A549 (cell line): Measurements from ENCODE around the gene DUOX2. TPM values are rescaled to one million over a fixed set of nuclear protein-coding genes. Genes with fewer than 3 reads are reported as not detected.

Experiments
- ATAC-seq, 2 experiments: fragments of 200-7000 bp in 1 of 2; fragments of >200 bp in 1 of 2; cut with Nextera tagmentation in 1 of 2; cut with Tn5 transposase in 1 of 2; 3 replicates each; pipeline versions ENCODE4 v1.8.0 to v1.9.1; 2018 to 2020; ENCODE audit warnings: mild to moderate bottlenecking in 1 of 2, moderate library complexity in 1 of 2
- CTCF ChIA-PET: fragments of 300-600 bp; sonication (Branson Sonifier 250); formaldehyde crosslinking; extraction: SDS; loops from one replicate; lab custom pipeline; 2021; ENCODE audit warnings: antibody characterized with exemption, inconsistent platforms; lab: Yijun Ruan, JAX
- POLR2A ChIA-PET: fragments of 350-600 bp; formaldehyde crosslinking; extraction: SDS; loops from one replicate; lab custom pipeline; 2021; ENCODE audit warnings: antibody characterized with exemption, inconsistent platforms; lab: Yijun Ruan, JAX
- DNase-seq, 2 experiments: peaks; one replicate each; pipeline versions ENCODE4 v3.0.0 to v3.0.0-alpha.2; 2011 to 2016; ENCODE audit warnings: low read depth in 1 of 2, low spot score in 1 of 2
- FAIRE-seq: peaks from 2 replicates; lab custom pipeline; 2011; peaks lifted over from hg19 to GRCh38; lab: Jason Lieb, UNC
- H3K27ac ChIP-seq, 2 experiments: fragments of >200 bp; sonication (Bioruptor Twin); formaldehyde crosslinking; 3 replicates each; pipeline ENCODE4 v1.5.1; 2016 to 2017
- H3K4me1 ChIP-seq: fragments of >200 bp; sonication (Bioruptor Twin); formaldehyde crosslinking; 3 replicates; pipeline ENCODE4 v1.6.1; 2016
- H3K4me2 ChIP-seq: fragments of >200 bp; sonication (Bioruptor Twin); formaldehyde crosslinking; 3 replicates; pipeline ENCODE4 v1.6.1; 2016
- H3K4me3 ChIP-seq: fragments of >200 bp; sonication (Bioruptor Twin); formaldehyde crosslinking; 3 replicates; pipeline ENCODE4 v1.5.1; 2016
- H3K9me3 ChIP-seq: fragments of >200 bp; sonication (Bioruptor Twin); formaldehyde crosslinking; 3 replicates; pipeline ENCODE4 v1.6.1; 2016
- CBX2 ChIP-seq: fragments of 200-600 bp; sonication (generic); IDR thresholded peaks from 2 replicates; pipeline ENCODE4 v1.6.1; 2016; ENCODE audit warnings: low read depth, mild to moderate bottlenecking, borderline replicate concordance
- CBX8 ChIP-seq: fragments of 200-600 bp; sonication (generic); IDR thresholded peaks from 2 replicates; pipeline ENCODE4 v1.6.1; 2016
- CHD2 ChIP-seq: fragments of 150-350 bp; IDR thresholded peaks from 2 replicates; pipeline ENCODE4 v1.6.1; 2014; ENCODE audit warnings: low read length; ENCODE audit not compliant: partially characterized antibody
- CTCF ChIP-seq: fragments of >200 bp; sonication (Bioruptor Twin); formaldehyde crosslinking; IDR thresholded peaks from 3 replicates; pipeline ENCODE4 v1.5.1; 2016
- EHF ChIP-seq: fragments of 250-450 bp; sonication (Bioruptor Pico); IDR thresholded peaks from 2 replicates; pipeline ENCODE4 v1.5.0; 2020; ENCODE audit warnings: mild to moderate bottlenecking
- EP300 ChIP-seq, 2 experiments: fragments of >200 bp; sonication (Bioruptor Twin); formaldehyde crosslinking; IDR thresholded peaks; 2 replicates in 1 of 2; 3 replicates in 1 of 2; pipeline ENCODE4 v1.6.1; 2016 to 2017
- FOSL2 ChIP-seq, 2 experiments: fragments of 450-650 bp in 1 of 2; fragments of >200 bp in 1 of 2; sonication (Bioruptor Twin) in 1 of 2; formaldehyde crosslinking; IDR thresholded peaks; 2 replicates each; pipeline versions ENCODE4 v1.5.0 to v1.6.1; 2016 to 2020; ENCODE audit warnings: mild to moderate bottlenecking in 1 of 2, moderate library complexity in 1 of 2
- FOXS1 ChIP-seq: fragments of 250-450 bp; sonication (Bioruptor Pico); IDR thresholded peaks from 2 replicates; pipeline ENCODE4 v1.5.0; 2020; ENCODE audit warnings: mild to moderate bottlenecking, moderate library complexity
- GATA3 ChIP-seq: IDR thresholded peaks from 2 replicates; pipeline ENCODE4 v1.6.1; 2012; ENCODE audit warnings: borderline replicate concordance
- HOXB13 ChIP-seq: fragments of 250-450 bp; sonication (Bioruptor Pico); IDR thresholded peaks from 2 replicates; pipeline ENCODE4 v1.5.0; 2020; ENCODE audit warnings: low read depth, mild to moderate bottlenecking, moderate library complexity
- HOXB5 ChIP-seq: fragments of 250-450 bp; sonication (Bioruptor Pico); IDR thresholded peaks from 2 replicates; pipeline ENCODE4 v1.5.0; 2020; ENCODE audit warnings: mild to moderate bottlenecking, moderate library complexity
- JUN ChIP-seq, 2 experiments: fragments of >200 bp; sonication (Bioruptor Twin); formaldehyde crosslinking; IDR thresholded peaks; 2 replicates in 1 of 2; 3 replicates in 1 of 2; pipeline ENCODE4 v1.6.1; 2016 to 2017
- JUNB ChIP-seq: fragments of >200 bp; sonication (Bioruptor Twin); formaldehyde crosslinking; IDR thresholded peaks from 2 replicates; pipeline ENCODE4 v1.6.1; 2016
- MAZ ChIP-seq: fragments of 150-350 bp; IDR thresholded peaks from 2 replicates; pipeline ENCODE4 v1.6.1; 2014; ENCODE audit warnings: antibody characterized with exemption, low read depth, low read length, borderline replicate concordance
- NPAS2 ChIP-seq: fragments of 250-450 bp; sonication (Bioruptor Pico); IDR thresholded peaks from 2 replicates; pipeline ENCODE4 v1.8.0; 2022; ENCODE audit warnings: mild to moderate bottlenecking, moderate library complexity, borderline replicate concordance
- RAD21 ChIP-seq, 2 experiments: fragments of >200 bp in 1 of 2; sonication (Bioruptor Twin) in 1 of 2; formaldehyde crosslinking in 1 of 2; IDR thresholded peaks in 1 of 2; conservative IDR thresholded peaks in 1 of 2; 2 replicates in 1 of 2; 3 replicates in 1 of 2; pipeline ENCODE4 v1.6.1; 2012 to 2018; ENCODE audit warnings: inconsistent platforms in 1 of 2
- WGBS: methylation state at CpG from one replicate; pipeline ENCODE4 v1.1.6; 2017; ENCODE audit errors: missing lambda C conversion rate; 5-methylcytosine and 5-hydroxymethylcytosine counted together
- polyA plus RNA-seq, 4 experiments: library from polyadenylated mRNA; depleted of rRNA in 3 of 4; stranded (reverse); fragments of >200 nt; fragmentation: RNase III in 1 of 4; extraction: RNeasy Plus Mini Kit Qiagen cat#74134 plus additional on column Dnase treatment in 1 of 4; gene quantifications; 2 replicates in 3 of 4; 3 replicates in 1 of 4; pipeline ENCODE4 v1.2.3, GENCODE V29; 2011 to 2017
- TF ChIP-seq, protein P1 (sequence below): fragments of 250-450 bp; sonication (Bioruptor Pico); IDR thresholded peaks from 2 replicates; pipeline ENCODE4 v1.5.0; 2020; ENCODE audit warnings: low read depth, mild to moderate bottlenecking, moderate library complexity
- TF ChIP-seq, protein P2 (sequence below): fragments of 250-450 bp; sonication (Bioruptor Pico); IDR thresholded peaks from 2 replicates; pipeline ENCODE4 v1.5.0; 2021; ENCODE audit warnings: mild to moderate bottlenecking, moderate library complexity, borderline replicate concordance
- TF ChIP-seq, protein P3 (sequence below): IDR thresholded peaks from 2 replicates; pipeline ENCODE4 v1.6.1; 2012; ENCODE audit warnings: low read depth, borderline replicate concordance

Gene DUOX2
- polyA plus RNA-seq, 2 of the 4 experiments (the other 2 are of a cell fraction): 0.05 to 0.06 TPM

DNA sequence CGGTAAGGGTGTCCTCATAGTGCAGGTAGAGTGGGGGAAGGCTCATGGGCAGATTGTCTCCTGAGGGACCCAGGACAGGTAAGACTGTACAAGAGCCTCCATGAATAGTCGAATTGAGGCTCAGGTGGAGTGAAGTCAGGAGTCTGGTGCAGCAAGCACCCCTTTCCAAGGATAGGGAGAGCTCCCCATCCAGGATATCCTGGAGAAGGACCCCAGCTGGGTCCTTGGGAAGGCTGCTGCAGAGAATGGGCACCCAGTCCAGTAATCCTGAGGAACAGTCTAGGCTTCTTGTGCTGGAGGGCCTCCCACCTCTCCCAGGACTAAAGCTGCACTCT is 746 bp upstream of the DUOX2 start:
- TF ChIP-seq, protein P1, sequence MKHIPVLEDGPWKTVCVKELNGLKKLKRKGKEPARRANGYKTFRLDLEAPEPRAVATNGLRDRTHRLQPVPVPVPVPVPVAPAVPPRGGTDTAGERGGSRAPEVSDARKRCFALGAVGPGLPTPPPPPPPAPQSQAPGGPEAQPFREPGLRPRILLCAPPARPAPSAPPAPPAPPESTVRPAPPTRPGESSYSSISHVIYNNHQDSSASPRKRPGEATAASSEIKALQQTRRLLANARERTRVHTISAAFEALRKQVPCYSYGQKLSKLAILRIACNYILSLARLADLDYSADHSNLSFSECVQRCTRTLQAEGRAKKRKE: no peak
- no peak for TF ChIP-seq JUN (IDR thresholded peaks at IDR 0.05)
- TF ChIP-seq, protein P2, sequence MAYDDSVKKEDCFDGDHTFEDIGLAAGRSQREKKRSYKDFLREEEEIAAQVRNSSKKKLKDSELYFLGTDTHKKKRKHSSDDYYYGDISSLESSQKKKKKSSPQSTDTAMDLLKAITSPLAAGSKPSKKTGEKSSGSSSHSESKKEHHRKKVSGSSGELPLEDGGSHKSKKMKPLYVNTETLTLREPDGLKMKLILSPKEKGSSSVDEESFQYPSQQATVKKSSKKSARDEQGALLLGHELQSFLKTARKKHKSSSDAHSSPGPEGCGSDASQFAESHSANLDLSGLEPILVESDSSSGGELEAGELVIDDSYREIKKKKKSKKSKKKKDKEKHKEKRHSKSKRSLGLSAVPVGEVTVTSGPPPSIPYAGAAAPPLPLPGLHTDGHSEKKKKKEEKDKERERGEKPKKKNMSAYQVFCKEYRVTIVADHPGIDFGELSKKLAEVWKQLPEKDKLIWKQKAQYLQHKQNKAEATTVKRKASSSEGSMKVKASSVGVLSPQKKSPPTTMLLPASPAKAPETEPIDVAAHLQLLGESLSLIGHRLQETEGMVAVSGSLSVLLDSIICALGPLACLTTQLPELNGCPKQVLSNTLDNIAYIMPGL (CRISPR knock-in tag): no peak
- no peak for TF ChIP-seq EHF
- TF ChIP-seq JUNB: no peak
- no peak for TF ChIP-seq FOXS1
- TF ChIP-seq, protein P3, sequence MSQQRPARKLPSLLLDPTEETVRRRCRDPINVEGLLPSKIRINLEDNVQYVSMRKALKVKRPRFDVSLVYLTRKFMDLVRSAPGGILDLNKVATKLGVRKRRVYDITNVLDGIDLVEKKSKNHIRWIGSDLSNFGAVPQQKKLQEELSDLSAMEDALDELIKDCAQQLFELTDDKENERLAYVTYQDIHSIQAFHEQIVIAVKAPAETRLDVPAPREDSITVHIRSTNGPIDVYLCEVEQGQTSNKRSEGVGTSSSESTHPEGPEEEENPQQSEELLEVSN: no peak
- no peak for TF ChIP-seq MAZ
- TF ChIP-seq CTCF: no peak
- no peak for TF ChIP-seq NPAS2 (CRISPR knock-in tag)
- H3K4me2 ChIP-seq: peak overlapping the region; percentile 64
- ChIA-PET CTCF (interaction anchor here (0.8 to 2.2 kb wide), 6 partner anchors 12 to 146 kb away, joined by 3 to 5 read pairs (median 4); no protein-coding TSS in a partner anchor), POLR2A (no interaction called here)
- DNase-seq (no peak), FAIRE-seq (no peak), ATAC-seq (no peak)
- H3K4me3 ChIP-seq: no peak overlapping the region; the same call in 2 of the 3 replicates
- H3K4me1 ChIP-seq: no peaks in the 10 kb centered on the region
- H3K9me3 ChIP-seq: no peaks in the 10 kb centered on the region
- H3K27ac ChIP-seq: no peak overlapping the region
- 24% methylated on average over 2 of the region's 2 CpGs for WGBS

DNA sequence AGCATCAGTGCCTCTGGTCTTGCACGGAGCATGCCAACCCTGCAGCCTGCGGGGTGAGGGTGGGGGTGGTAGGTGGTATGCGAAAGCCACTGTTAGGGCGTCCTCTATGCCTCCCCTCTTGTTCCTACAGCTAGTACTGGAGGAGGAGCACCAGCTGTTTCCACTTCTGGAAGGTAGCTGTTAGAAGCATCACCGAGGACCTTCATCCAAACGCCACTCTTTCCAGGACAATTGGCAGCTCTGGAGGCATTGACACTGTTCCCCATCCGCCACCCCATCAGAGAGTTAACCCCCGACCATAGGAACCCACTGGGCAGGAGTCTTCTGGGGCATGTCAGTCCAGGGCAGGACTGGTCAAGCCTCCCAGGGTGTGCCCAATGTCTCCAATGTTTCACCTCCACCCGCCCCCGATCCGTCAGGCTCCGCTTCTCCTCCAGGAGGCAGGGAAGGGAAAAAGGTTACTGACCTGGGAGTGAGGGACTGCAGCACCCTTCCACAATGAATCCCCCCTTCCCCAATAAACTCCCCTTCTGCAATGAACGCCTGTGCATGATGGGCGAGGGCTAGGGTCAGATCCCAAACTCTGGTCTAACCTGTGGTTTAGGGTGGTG is 487 bp downstream of the DUOX2 start:
- Histone ChIP-seq H3K4me1 (no peaks in the 10 kb centered on the region), H3K27ac (no peak overlapping the region), H3K4me3 (peak overlapping the region; percentile 8; the same call in 1 of the 3 replicates), H3K4me2 (peak overlapping the region; percentile 64), H3K9me3 (no peaks in the 10 kb centered on the region)
- WGBS: 22% methylated on average over 14 of the region's 14 CpGs
- POLR2A ChIA-PET: no interaction called here
- ATAC-seq (peak in 1 of 2 experiments; percentile 11; a peak in 2 of 6 replicates), FAIRE-seq (no peak), DNase-seq (no peak)
- CTCF ChIA-PET: interaction anchor here (0.7 to 2.2 kb wide), 5 partner anchors 11 to 74 kb away, joined by 3 to 5 read pairs (median 3); no protein-coding TSS in a partner anchor
- no peak for TF ChIP-seq CBX8
- TF ChIP-seq EP300 (IDR thresholded peaks at IDR 0.05): no peak
- TF ChIP-seq EHF: no peak
- no peak for TF ChIP-seq RAD21 (conservative IDR thresholded peaks at IDR 0.05 in 1 of 2, IDR thresholded peaks at IDR 0.05 in 1 of 2)

DNA sequence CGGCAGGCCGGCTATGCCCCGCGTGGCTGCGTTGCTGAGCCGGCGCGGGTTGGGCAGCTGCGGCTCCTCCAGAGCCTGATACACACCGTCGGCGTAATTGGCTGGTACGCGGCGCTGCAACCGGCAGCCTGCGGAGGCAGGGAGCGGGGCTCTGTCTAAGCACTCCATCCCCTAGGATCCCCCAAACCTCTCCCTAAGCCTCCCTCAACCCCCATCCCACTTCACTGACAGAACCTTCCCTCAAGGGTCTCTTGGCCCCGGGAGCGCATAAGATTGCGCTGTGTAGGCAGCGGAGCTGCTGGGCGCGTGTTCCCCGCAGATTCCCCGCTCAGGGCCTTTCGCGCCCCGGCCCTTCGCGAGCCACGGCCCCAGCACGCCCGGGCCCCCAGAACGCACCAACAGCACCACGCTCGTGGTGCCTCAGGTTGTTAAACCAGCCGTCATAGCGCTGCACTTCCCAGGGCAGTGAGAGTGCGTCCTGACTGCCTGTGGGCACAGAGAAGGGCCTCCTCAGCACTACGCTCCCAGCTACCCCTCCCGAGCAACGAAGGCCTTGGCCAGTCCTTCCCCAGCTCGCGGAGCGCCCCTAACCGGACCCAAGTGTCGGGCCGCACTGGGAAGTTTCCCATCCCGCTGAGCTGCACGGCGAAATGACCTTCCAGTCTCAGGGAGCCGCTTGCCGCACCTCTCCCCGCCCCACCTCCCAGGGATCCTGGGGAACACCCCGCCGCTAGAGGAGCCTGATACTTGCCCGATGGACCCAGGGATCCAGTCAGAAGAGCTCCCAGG is 1.2 kb downstream of the DUOX2 start:
- Histone ChIP-seq H3K27ac (no peak overlapping the region), H3K4me2 (peak overlapping the region; percentile 59), H3K4me1 (no peaks in the 10 kb centered on the region), H3K9me3 (no peaks in the 10 kb centered on the region), H3K4me3 (peak overlapping the region; percentile 8; the same call in 1 of the 3 replicates)
- CTCF ChIA-PET: interaction anchor here (0.7 to 1.2 kb wide), 4 partner anchors 12 to 74 kb away, joined by 3 read pairs; no protein-coding TSS in a partner anchor
- POLR2A ChIA-PET: no interaction called here
- 33% methylated on average over 29 of the region's 58 CpGs for WGBS
- FAIRE-seq (no peak), ATAC-seq (peak; percentile 41 to 56), DNase-seq (peak in 1 of 2 experiments; percentile 13)
- TF ChIP-seq CHD2: no peak
- TF ChIP-seq GATA3: no peak
- TF ChIP-seq CBX2: no peak
- TF ChIP-seq HOXB5 (CRISPR knock-in tag): no peak
- TF ChIP-seq HOXB13 (CRISPR knock-in tag): no peak
- no peak for TF ChIP-seq FOSL2 (IDR thresholded peaks at IDR 0.05)
- TF ChIP-seq FOSL2 (CRISPR knock-in tag; IDR thresholded peaks at IDR 0.05): no peak
